Lower leg skin (tissue), 3 donors: Measurements from ENCODE around the gene JAK1.

Source experiments
- POLR2A ChIP-seq, 2 donors: fragments of 450-650 bp; IDR thresholded peaks; one replicate each; pipeline ENCODE4 v1.6.1; 2016 to 2017; ENCODE audit warnings: antibody characterized with exemption in 2 of 2, mild to moderate bottlenecking in 1 of 2, moderate library complexity in 1 of 2
- TF ChIP-seq, protein P1 (sequence below), 3 donors: fragments of 450-650 bp; IDR thresholded peaks; one replicate each; pipeline ENCODE4 v1.5.1; 2016; ENCODE audit warnings: antibody characterized with exemption in 3 of 3, mild to moderate bottlenecking in 3 of 3, moderate library complexity in 2 of 3

DNA sequence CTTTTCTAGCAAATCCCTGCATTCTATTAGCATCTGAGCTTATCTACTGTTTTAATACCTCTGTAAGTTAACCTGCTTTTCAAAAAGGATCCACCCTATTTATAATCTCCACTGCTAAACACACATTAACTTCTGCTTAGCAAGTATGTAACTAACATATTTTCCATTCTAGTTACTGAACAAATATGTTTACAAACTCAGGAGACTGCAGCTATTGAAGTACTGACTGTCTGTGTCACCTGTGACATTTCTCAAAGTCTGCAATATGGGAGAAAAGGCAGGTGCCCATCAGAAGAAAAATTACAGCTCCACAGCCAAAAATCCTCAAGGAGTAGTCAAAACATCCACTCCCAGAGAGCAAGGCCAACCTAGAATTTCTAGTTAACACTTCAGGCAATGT lies 88.3 kb downstream of the JAK1 start:
- TF ChIP-seq, protein P1, sequence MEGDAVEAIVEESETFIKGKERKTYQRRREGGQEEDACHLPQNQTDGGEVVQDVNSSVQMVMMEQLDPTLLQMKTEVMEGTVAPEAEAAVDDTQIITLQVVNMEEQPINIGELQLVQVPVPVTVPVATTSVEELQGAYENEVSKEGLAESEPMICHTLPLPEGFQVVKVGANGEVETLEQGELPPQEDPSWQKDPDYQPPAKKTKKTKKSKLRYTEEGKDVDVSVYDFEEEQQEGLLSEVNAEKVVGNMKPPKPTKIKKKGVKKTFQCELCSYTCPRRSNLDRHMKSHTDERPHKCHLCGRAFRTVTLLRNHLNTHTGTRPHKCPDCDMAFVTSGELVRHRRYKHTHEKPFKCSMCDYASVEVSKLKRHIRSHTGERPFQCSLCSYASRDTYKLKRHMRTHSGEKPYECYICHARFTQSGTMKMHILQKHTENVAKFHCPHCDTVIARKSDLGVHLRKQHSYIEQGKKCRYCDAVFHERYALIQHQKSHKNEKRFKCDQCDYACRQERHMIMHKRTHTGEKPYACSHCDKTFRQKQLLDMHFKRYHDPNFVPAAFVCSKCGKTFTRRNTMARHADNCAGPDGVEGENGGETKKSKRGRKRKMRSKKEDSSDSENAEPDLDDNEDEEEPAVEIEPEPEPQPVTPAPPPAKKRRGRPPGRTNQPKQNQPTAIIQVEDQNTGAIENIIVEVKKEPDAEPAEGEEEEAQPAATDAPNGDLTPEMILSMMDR (IDR thresholded peaks at IDR 0.05): no peak
- no peak for TF ChIP-seq POLR2A (IDR thresholded peaks at IDR 0.05)
